SK-N-SH (cell line): ENCODE results near the gene EGFLAM. TPM values are rescaled to one million over a fixed set of nuclear protein-coding genes. Genes with fewer than 3 reads are reported as not detected.

ENCODE experiments used
- CTCF ChIA-PET: fragments of 300-600, 350-600 bp; formaldehyde crosslinking; extraction: SDS; loops from one replicate; lab custom pipeline; 2021; lab: Yijun Ruan, JAX
- POLR2A ChIA-PET: fragments of 350-600 bp; sonication (Branson Sonifier 250); formaldehyde crosslinking; extraction: SDS; loops from one replicate; lab custom pipeline; 2020; ENCODE audit warnings: antibody characterized with exemption, inconsistent platforms; lab: Yijun Ruan, JAX
- DNase-seq: peaks from one replicate; pipeline ENCODE4 v3.0.0; 2012
- H2AFZ ChIP-seq: fragments of 200-600 bp; sonication (generic); 2 replicates; pipeline ENCODE4 v1.8.1; 2016; ENCODE audit warnings: antibody characterized with exemption, mild to moderate bottlenecking, low read depth
- H3F3A ChIP-seq: fragments of 200-600 bp; sonication (generic); replicated peaks from 2 replicates; pipeline ENCODE3; 2016; ENCODE audit warnings: antibody characterized with exemption, mild to moderate bottlenecking; ENCODE audit not compliant: insufficient read depth
- H3K27ac ChIP-seq, 2 experiments: fragments of 200-500 bp in 1 of 2; fragments of 200-600 bp in 1 of 2; sonication (Bioruptor generic) in 1 of 2; sonication (generic), shearing (Covaris generic) in 1 of 2; 2 replicates each; pipeline versions ENCODE4 v1.5.1 to v1.6.1; 2014 to 2016; ENCODE audit warnings: low read depth in 2 of 2, inconsistent platforms in 1 of 2, low read length in 1 of 2, mild to moderate bottlenecking in 1 of 2, mixed read lengths in 1 of 2
- H3K27me3 ChIP-seq: fragments of 200-600 bp; sonication (generic), shearing (Covaris generic); 2 replicates; pipeline ENCODE4 v1.6.1; 2016; ENCODE audit warnings: mixed run types; ENCODE audit not compliant: insufficient read depth
- H3K36me3 ChIP-seq, 2 experiments: fragments of 200-500 bp in 1 of 2; fragments of 200-600 bp in 1 of 2; sonication (Bioruptor generic) in 1 of 2; sonication (generic) in 1 of 2; replicated peaks in 1 of 2; 2 replicates each; pipeline versions ENCODE3 to v1.5.1; 2014 to 2016; ENCODE audit warnings: low read length in 1 of 2, mild to moderate bottlenecking in 1 of 2; ENCODE audit not compliant: insufficient read depth in 2 of 2, control insufficient read depth in 1 of 2
- H3K4me1 ChIP-seq, 2 experiments: fragments of 200-500 bp in 1 of 2; fragments of 200-600 bp in 1 of 2; sonication (Bioruptor generic) in 1 of 2; sonication (generic), shearing (Covaris generic) in 1 of 2; 2 replicates each; pipeline versions ENCODE4 v1.5.1 to v1.6.1; 2014 to 2016; ENCODE audit warnings: low read depth in 1 of 2, low read length in 1 of 2, mixed run types in 1 of 2; ENCODE audit not compliant: insufficient read depth in 2 of 2, control insufficient read depth in 1 of 2
- H3K4me2 ChIP-seq: fragments of 200-600 bp; sonication (generic), shearing (Covaris generic); 2 replicates; pipeline ENCODE4 v1.6.1; 2017; ENCODE audit warnings: mixed run types
- H3K4me3 ChIP-seq, 2 experiments: fragments of 200-500 bp in 1 of 2; fragments of 200-600 bp in 1 of 2; sonication (Bioruptor generic) in 1 of 2; sonication (generic), shearing (Covaris generic) in 1 of 2; 2 replicates each; pipeline versions ENCODE4 v1.5.1 to v1.8.1; 2014 to 2016; ENCODE audit warnings: low read depth in 2 of 2, inconsistent platforms in 1 of 2, low read length in 1 of 2, mild to moderate bottlenecking in 1 of 2, mixed read lengths in 1 of 2, moderate library complexity in 1 of 2
- H3K79me2 ChIP-seq: fragments of 200-600 bp; sonication (generic); 2 replicates; pipeline ENCODE4 v1.8.1; 2017; ENCODE audit warnings: mild to moderate bottlenecking; ENCODE audit not compliant: insufficient read depth
- H3K9ac ChIP-seq: fragments of 200-600 bp; sonication (generic); 2 replicates; pipeline ENCODE4 v1.6.1; 2017; ENCODE audit warnings: mixed run types
- H3K9me2 ChIP-seq: fragments of 200-600 bp; sonication (generic); 2 replicates; pipeline ENCODE4 v1.6.1; 2017; ENCODE audit warnings: mixed run types
- H3K9me3 ChIP-seq: fragments of 200-600 bp; sonication (generic); 2 replicates; pipeline ENCODE4 v1.6.1; 2017; ENCODE audit warnings: mixed run types, mild to moderate bottlenecking, moderate library complexity
- H4K20me1 ChIP-seq: fragments of 200-600 bp; sonication (generic); 2 replicates; pipeline ENCODE4 v1.6.1; 2017; ENCODE audit warnings: mild to moderate bottlenecking, mixed run types; ENCODE audit not compliant: insufficient read depth
- CHD2 ChIP-seq: fragments of 150-350 bp; IDR thresholded peaks from 2 replicates; pipeline ENCODE4 v1.6.1; 2018; ENCODE audit warnings: low read length; ENCODE audit not compliant: partially characterized antibody
- CTCF ChIP-seq: fragments of 200-600 bp; sonication (generic); IDR thresholded peaks from 2 replicates; pipeline ENCODE4 v1.6.1; 2017; ENCODE audit warnings: antibody characterized with exemption, mild to moderate bottlenecking, moderate library complexity
- FOXJ3 ChIP-seq: sonication (generic); formaldehyde crosslinking; IDR thresholded peaks from 2 replicates; pipeline ENCODE4 v1.5.1; 2020; ENCODE audit warnings: mild to moderate bottlenecking, missing genetic modification reagents
- GABPA ChIP-seq: IDR thresholded peaks from 2 replicates; pipeline ENCODE4 v1.4.0; 2012; ENCODE audit warnings: low read depth, mild to moderate bottlenecking
- MXI1 ChIP-seq: IDR thresholded peaks from 2 replicates; pipeline ENCODE4 v1.6.1; 2012; ENCODE audit warnings: mild to moderate bottlenecking, low read depth, low read length, improper control_type of control experiment
- NRF1 ChIP-seq: IDR thresholded peaks from 2 replicates; pipeline ENCODE4 v1.6.1; 2012; ENCODE audit warnings: low read depth, mild to moderate bottlenecking, low read length
- PBX3 ChIP-seq: IDR thresholded peaks from 2 replicates; pipeline ENCODE4; 2012
- POLR2AphosphoS5 ChIP-seq: IDR thresholded peaks from 2 replicates; pipeline ENCODE4 v1.6.1; 2012; ENCODE audit warnings: low read depth, low read length
- RAD21 ChIP-seq: IDR thresholded peaks from 2 replicates; pipeline ENCODE4 v1.6.1; 2012; ENCODE audit warnings: mild to moderate bottlenecking, low read length
- REST ChIP-seq: IDR thresholded peaks from 2 replicates; pipeline ENCODE4 v1.6.1; 2012; ENCODE audit warnings: mild to moderate bottlenecking, low read depth, low read length, moderate library complexity
- SIN3A ChIP-seq: IDR thresholded peaks from 2 replicates; pipeline ENCODE4 v1.6.1; 2012; ENCODE audit warnings: low read depth, mild to moderate bottlenecking, low read length, moderate library complexity, borderline replicate concordance
- TAF1 ChIP-seq: IDR thresholded peaks from 2 replicates; pipeline ENCODE4 v1.6.1; 2012; ENCODE audit warnings: low read depth, mild to moderate bottlenecking, low read length, moderate library complexity, borderline replicate concordance
- TCF12 ChIP-seq: IDR thresholded peaks from 2 replicates; pipeline ENCODE4 v1.4.0; 2012
- TEAD4 ChIP-seq: IDR thresholded peaks from 2 replicates; pipeline ENCODE4 v1.4.0; 2012; ENCODE audit warnings: mild to moderate bottlenecking, borderline replicate concordance; ENCODE audit not compliant: insufficient read depth
- YY1 ChIP-seq: IDR thresholded peaks from 2 replicates; pipeline ENCODE4 v1.4.0; 2012; ENCODE audit warnings: low read depth, mild to moderate bottlenecking
- ZBTB33 ChIP-seq: IDR thresholded peaks from 2 replicates; pipeline ENCODE4 v1.4.0; 2012; ENCODE audit warnings: low read depth, borderline replicate concordance
- WGBS: methylation state at CpG from one replicate; pipeline ENCODE4 v1.1.6; 2017; ENCODE audit warnings: low lambda C conversion rate; 5-methylcytosine and 5-hydroxymethylcytosine counted together
- polyA plus RNA-seq, 3 experiments: library from polyadenylated mRNA; depleted of rRNA; stranded (reverse); fragments of >200 nt; gene quantifications; 2 replicates each; pipeline ENCODE4 v1.2.3, GENCODE V29; 2012
- TF ChIP-seq, protein P1 (sequence below): fragments of 150-350 bp; IDR thresholded peaks from 2 replicates; pipeline ENCODE4 v1.6.1; 2017; ENCODE audit warnings: antibody characterized with exemption, low read length, low read depth, borderline replicate concordance
- TF ChIP-seq, protein P2 (sequence below): IDR thresholded peaks from 2 replicates; pipeline ENCODE4 v1.4.0; 2012; ENCODE audit warnings: low read depth, borderline replicate concordance

EGFLAM gene
- polyA plus RNA-seq, 1 of the 3 experiments (the other 2 are of a cell fraction): 0.05 TPM

DNA sequence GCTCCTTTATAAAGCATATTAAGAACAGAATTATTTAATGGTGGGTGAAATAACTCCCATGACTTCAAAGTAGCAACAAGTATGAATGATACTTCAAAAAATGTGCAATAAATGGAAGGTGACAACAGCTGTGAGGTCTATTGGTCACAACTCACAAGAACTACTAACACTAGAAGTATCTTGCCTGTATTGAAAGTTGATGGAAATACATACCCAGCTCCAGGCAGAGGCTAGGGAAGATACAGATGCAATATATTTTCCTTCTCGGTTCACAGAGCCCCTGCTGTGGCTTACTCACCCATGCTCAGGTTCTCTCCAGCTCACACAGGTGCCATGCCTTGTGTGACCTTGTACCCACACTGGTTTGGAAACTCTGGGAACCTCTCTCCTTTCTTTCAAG lies 164.3 kb downstream of the EGFLAM start:
- no peak for TF ChIP-seq POLR2AphosphoS5
- TF ChIP-seq, protein P1, sequence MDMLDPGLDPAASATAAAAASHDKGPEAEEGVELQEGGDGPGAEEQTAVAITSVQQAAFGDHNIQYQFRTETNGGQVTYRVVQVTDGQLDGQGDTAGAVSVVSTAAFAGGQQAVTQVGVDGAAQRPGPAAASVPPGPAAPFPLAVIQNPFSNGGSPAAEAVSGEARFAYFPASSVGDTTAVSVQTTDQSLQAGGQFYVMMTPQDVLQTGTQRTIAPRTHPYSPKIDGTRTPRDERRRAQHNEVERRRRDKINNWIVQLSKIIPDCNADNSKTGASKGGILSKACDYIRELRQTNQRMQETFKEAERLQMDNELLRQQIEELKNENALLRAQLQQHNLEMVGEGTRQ: no peak
- no peak for TF ChIP-seq MXI1
- no peak for TF ChIP-seq CTCF
- no peak for TF ChIP-seq GABPA
- TF ChIP-seq PBX3: no peak
- no peak for TF ChIP-seq CHD2
- no peak for TF ChIP-seq ZBTB33
- no peak for TF ChIP-seq YY1
- no peak for TF ChIP-seq TCF12
- no peak for TF ChIP-seq TAF1
- no peak for TF ChIP-seq TEAD4
- TF ChIP-seq REST: no peak
- no peak for TF ChIP-seq RAD21
- no peak for TF ChIP-seq NRF1
- TF ChIP-seq SIN3A: no peak
- TF ChIP-seq, protein P2, sequence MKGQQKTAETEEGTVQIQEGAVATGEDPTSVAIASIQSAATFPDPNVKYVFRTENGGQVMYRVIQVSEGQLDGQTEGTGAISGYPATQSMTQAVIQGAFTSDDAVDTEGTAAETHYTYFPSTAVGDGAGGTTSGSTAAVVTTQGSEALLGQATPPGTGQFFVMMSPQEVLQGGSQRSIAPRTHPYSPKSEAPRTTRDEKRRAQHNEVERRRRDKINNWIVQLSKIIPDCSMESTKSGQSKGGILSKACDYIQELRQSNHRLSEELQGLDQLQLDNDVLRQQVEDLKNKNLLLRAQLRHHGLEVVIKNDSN: no peak
- no peak for TF ChIP-seq FOXJ3 (CRISPR knock-in tag)
- Histone ChIP-seq H3K79me2 (no peaks in the 10 kb centered on the region), H4K20me1 (no peaks in the 10 kb centered on the region), H3K27me3 (no peaks in the 10 kb centered on the region), H3K4me2 (no peak overlapping the region), H3K9ac (no peak overlapping the region), H3K9me2 (no peaks in the 10 kb centered on the region), H3K4me1 (peaks cover 7 to 15% of the 10 kb centered on the region in 2 experiments; a peak in 2 of 4 replicates), H3K4me3 (no peak overlapping the region), H3F3A (no peaks in the 10 kb centered on the region), H3K9me3 (no peaks in the 10 kb centered on the region), H3K27ac (no peak overlapping the region), H2AFZ (no peak overlapping the region), H3K36me3 (no peaks in the 10 kb centered on the region)
- ChIA-PET CTCF (interaction anchor here (2.8 to 10.7 kb wide), 3 partner anchors 19 to 408 kb away, joined by 10 to 135 read pairs (median 104); no protein-coding TSS in a partner anchor), POLR2A (no interaction called here)
- no peak for DNase-seq
- WGBS: 83% methylated on average over 1 of the region's 1 CpG
